ENCODE measurements around the gene TAS2R40.
A peak's percentile ranks its signal among the peaks of the same experiment; 100 is the strongest.

TAS2R40 gene

DNA sequence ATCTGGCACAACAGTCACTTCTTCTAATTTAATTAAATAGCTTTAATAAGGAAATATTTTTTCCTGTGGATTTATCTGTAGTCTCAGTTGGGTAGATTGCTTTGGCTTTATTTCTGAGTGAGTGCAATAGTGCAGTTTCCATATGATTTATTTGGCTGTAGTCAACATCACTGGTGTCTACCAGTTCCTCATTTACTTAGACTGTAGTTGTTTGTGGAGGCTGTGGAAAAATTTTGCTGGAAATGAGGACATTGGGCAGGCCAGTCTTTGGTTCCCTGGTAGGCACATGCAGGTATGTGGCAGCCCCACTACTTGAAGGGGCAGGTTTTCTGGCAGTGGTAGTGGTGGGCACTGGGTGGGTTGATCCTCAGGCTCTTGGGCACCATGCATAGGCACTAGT, 15.5 kb downstream of the TAS2R40 start:
- no peak overlapping the region for H3K4me2 ChIP-seq
- H4K20me1 ChIP-seq (ENCODE audit: insufficient read depth): no peaks in the 10 kb centered on the region
- H3K9ac ChIP-seq: no peak overlapping the region
- TF ChIP-seq, protein P1, sequence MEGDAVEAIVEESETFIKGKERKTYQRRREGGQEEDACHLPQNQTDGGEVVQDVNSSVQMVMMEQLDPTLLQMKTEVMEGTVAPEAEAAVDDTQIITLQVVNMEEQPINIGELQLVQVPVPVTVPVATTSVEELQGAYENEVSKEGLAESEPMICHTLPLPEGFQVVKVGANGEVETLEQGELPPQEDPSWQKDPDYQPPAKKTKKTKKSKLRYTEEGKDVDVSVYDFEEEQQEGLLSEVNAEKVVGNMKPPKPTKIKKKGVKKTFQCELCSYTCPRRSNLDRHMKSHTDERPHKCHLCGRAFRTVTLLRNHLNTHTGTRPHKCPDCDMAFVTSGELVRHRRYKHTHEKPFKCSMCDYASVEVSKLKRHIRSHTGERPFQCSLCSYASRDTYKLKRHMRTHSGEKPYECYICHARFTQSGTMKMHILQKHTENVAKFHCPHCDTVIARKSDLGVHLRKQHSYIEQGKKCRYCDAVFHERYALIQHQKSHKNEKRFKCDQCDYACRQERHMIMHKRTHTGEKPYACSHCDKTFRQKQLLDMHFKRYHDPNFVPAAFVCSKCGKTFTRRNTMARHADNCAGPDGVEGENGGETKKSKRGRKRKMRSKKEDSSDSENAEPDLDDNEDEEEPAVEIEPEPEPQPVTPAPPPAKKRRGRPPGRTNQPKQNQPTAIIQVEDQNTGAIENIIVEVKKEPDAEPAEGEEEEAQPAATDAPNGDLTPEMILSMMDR (conservative IDR thresholded peaks at IDR 0.05; ENCODE audit: low read depth, low read length): no peak
- H3K79me2 ChIP-seq (ENCODE audit: insufficient read depth, low read depth): no peaks in the 10 kb centered on the region
- peaks cover 5% of the 10 kb centered on the region for H3K4me1 ChIP-seq (ENCODE audit: low read depth, poor library complexity, severe bottlenecking)
- no peak overlapping the region for H3K4me3 ChIP-seq (IDR thresholded peaks at IDR 0.05; ENCODE audit: insufficient read depth, low read depth, low read length)
- no peaks in the 10 kb centered on the region for H3K27me3 ChIP-seq (ENCODE audit: insufficient read depth, low read depth)
- no peaks in the 10 kb centered on the region for H3K36me3 ChIP-seq (ENCODE audit: insufficient read depth)
- H3K27ac ChIP-seq: no peak overlapping the region
- H2AFZ ChIP-seq (ENCODE audit: low read depth): no peak overlapping the region

DNA sequence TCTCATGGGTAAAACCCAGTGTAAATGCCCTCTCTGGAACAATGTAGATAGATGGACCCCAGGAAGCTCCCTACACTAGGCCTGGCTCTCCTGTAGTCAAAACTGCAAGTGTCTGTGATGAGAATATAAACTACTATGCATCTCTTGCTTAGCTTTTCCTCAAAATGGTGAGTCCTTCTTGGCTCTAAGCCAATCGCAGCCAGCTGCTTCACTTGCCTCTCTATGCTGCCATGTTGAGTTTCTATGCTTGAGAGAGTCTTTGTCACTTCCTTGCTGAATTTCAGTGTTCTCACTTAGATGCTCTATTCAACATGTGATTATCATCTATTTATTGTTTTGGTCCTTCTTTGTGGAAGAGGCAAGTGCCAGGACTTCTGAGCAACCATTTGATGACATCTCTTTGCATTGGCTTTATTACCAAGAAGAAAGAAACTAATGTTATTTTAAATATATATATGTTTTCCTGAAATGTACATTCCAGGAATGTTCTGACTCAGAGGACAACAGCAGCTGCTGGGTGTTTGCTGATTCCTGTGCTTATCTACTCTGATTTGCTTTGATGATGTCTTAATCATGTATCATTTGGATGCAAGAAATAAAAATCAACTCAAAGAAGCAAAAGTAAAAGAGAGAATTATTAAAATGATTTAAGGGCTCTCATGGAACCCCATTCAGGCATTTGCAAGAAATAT, 16.6 kb downstream of the TAS2R40 start:
- H3K4me2 ChIP-seq: no peak overlapping the region
- H3K9ac ChIP-seq: no peak overlapping the region
- H4K20me1 ChIP-seq (ENCODE audit: insufficient read depth): no peaks in the 10 kb centered on the region
- no peaks in the 10 kb centered on the region for H3K36me3 ChIP-seq (ENCODE audit: insufficient read depth)
- TF ChIP-seq, protein P1 (conservative IDR thresholded peaks at IDR 0.05; ENCODE audit: low read depth, low read length): no peak
- H2AFZ ChIP-seq (ENCODE audit: low read depth): no peak overlapping the region
- peaks cover 5% of the 10 kb centered on the region for H3K4me1 ChIP-seq (ENCODE audit: low read depth, poor library complexity, severe bottlenecking)
- no peak overlapping the region for H3K4me3 ChIP-seq (IDR thresholded peaks at IDR 0.05; ENCODE audit: insufficient read depth, low read depth, low read length)
- H3K79me2 ChIP-seq (ENCODE audit: insufficient read depth, low read depth): no peaks in the 10 kb centered on the region
- no peaks in the 10 kb centered on the region for H3K27me3 ChIP-seq (ENCODE audit: insufficient read depth, low read depth)
- H3K27ac ChIP-seq: no peak overlapping the region

DNA sequence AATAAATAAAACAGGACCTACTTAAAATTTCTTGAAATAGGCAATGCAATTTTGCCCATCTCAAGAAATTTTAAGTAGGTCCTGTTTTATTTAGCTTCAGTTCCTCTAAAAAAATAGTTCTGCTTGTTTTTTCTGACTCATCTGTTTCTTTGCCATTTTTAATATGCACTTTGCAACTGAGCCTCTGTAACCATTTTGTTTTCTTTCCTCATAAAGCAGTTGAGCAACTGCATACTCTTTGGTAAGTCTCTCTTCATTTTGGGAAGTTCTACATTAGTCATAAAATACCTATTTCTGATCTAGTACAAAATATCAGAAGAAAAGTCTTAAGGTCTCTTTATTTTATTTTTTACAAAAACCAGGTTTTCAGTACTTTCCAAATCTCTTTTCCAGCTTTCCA, 18.0 kb downstream of the TAS2R40 start:
- Histone ChIP-seq H2AFZ (ENCODE audit: low read depth) (no peak overlapping the region), H3K27me3 (ENCODE audit: insufficient read depth, low read depth) (no peaks in the 10 kb centered on the region), H3K4me1 (ENCODE audit: low read depth, poor library complexity, severe bottlenecking) (peaks cover 5% of the 10 kb centered on the region), H4K20me1 (ENCODE audit: insufficient read depth) (no peaks in the 10 kb centered on the region), H3K27ac (no peak overlapping the region), H3K9ac (no peak overlapping the region), H3K79me2 (ENCODE audit: insufficient read depth, low read depth) (no peaks in the 10 kb centered on the region), H3K4me3 (IDR thresholded peaks at IDR 0.05; ENCODE audit: insufficient read depth, low read depth, low read length) (no peak overlapping the region), H3K36me3 (ENCODE audit: insufficient read depth) (no peaks in the 10 kb centered on the region), H3K4me2 (no peak overlapping the region)
- TF ChIP-seq, protein P1 (conservative IDR thresholded peaks at IDR 0.05; ENCODE audit: low read depth, low read length): no peak

DNA sequence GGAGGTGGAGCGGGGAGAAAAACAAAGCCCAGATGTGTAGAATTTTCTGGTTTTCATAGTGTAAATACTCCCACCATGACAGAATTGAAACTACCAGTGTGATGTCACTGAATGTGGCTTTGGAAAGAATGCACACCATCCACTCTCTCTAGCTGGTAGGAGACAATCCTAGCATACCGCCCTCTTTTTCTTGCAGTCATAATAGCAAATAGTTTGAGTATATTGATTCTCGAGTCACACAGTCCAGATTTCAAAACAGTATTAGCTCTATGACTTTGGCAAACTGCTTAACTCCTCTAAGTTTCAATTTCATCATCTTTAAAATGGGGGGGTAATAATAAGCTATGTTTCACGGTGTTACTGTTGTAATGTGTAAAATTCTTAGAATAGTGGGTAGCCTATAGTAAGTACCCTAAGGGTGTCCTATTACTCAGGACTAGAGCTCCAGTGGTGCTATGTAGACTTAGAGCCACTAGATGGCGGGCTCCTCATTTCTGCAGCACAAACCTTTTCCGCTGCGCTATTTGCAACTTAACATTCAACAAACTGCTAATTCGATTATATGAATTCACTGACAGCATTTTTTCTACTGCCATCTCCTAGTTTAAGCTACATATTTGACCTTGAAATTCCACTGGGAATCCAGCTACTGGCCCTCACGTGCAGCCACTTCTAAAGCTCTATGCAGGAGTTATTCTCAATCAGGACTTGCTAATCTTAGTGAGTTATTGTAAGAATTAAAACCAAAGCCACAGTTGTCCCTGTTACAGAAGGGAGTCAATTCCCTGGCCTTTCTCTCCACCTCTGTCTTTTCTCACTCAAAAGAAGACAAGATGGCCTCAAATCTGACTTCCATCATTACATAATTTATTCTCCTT, 18.7 kb downstream of the TAS2R40 start:
- Histone ChIP-seq H3K4me3 (IDR thresholded peaks at IDR 0.05; ENCODE audit: insufficient read depth, low read depth, low read length) (no peak overlapping the region), H3K36me3 (ENCODE audit: insufficient read depth) (no peaks in the 10 kb centered on the region), H4K20me1 (ENCODE audit: insufficient read depth) (no peaks in the 10 kb centered on the region), H3K4me1 (ENCODE audit: low read depth, poor library complexity, severe bottlenecking) (peaks cover 5% of the 10 kb centered on the region), H3K27ac (no peak overlapping the region), H3K4me2 (no peak overlapping the region), H3K79me2 (ENCODE audit: insufficient read depth, low read depth) (no peaks in the 10 kb centered on the region), H2AFZ (ENCODE audit: low read depth) (no peak overlapping the region), H3K27me3 (ENCODE audit: insufficient read depth, low read depth) (no peaks in the 10 kb centered on the region), H3K9ac (no peak overlapping the region)
- TF ChIP-seq, protein P1 (conservative IDR thresholded peaks at IDR 0.05; ENCODE audit: low read depth, low read length): peak; percentile 98
